KG1 (cell line): ENCODE results near the gene CDKAL1.
"Not testable (repeated sequence)": the region's sequence is repeated elsewhere in the genome, so short reads cannot be mapped to it uniquely, and the experiment has no call there.

Source experiments
- DNase-seq: peaks from one replicate; lab custom pipeline; 2025; lab: John Stamatoyannopoulos, UW

Gene CDKAL1

DNA sequence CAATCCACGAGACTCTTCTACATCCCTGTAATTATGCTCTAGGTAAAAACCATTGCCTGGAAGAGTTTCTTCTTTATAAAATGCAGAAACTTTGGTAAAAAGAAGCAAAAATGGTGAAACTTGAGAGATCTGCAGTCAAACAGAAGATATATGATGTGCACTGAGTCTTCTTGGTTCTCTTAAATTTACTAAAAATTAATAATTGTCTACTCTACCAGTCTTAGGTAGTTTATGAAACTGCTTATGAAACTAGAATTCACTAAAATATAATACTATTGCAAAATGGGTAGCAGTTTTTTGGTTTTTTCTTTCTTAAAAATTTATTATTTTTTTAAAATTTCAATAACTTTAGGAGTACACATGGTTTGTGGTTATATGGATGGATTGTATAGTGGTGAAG, 540.2 kb downstream of the CDKAL1 start:
- DNase-seq, result no peak

DNA sequence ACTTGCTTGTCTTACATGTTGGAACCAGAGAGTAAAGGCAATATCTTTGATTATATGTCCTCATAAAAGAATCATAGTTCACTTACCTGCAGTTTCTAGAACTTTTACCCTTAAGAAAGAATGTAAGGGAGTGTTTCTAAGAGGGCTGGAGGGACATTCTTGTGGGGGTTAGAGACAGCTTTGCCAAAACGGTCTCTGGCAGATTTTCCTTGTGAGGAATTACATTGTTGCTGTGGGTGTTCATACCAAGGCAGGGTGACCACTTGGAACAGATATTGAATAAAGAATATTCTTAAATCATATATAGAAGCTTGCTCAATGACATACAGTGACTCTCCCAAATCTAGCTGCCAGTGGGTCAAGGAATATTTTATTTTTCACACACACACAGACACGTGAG, 541.7 kb downstream of the CDKAL1 start:
- DNase-seq, result no peak

DNA sequence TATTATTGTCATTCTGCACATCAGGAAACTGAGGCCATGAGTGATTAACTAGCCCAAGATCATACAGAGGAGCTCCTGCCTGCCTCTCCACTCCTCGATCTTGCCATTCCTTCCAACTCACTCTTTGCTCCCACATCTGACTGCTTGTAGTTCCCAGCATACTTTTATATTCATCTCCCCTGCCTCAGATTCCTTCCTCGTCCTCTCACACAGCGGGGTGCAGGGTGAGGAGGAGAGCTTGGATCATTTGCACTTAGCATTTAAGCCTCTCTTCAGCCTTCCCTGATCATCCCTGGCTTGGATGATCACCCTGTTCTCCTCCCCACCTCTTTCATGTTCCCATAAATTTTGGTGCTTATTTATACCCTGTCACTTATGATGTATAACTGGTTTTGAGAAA, 544.2 kb downstream of the CDKAL1 start:
- DNase-seq, result no peak

DNA sequence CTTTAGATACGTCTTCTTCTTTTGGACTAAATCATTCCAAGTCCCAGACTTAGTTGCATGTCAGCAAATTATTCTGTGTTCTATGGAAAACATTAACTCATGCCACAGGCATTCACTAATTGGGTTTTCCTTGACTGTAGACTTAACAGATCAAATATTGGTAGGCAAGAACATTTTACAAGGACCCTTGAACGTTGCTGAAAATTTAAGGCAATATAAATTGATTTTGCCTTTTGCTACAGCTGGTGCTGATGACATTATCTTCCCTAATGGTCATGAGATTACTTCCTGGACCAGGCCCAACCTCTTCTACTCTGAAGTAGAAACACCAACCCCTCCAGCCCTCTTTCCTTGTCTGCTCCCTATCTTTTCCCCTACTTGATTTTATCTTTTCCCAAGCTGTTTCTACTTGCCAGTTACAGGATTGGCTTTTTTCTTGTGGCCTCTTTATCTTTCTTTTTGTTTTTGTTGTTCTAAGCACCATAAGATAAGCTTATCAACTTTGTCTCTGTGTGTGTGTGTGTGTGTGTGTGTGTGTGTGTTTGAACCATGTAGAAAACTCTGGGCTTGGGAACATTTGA, 545.3 kb downstream of the CDKAL1 start:
- DNase-seq, result no peak

DNA sequence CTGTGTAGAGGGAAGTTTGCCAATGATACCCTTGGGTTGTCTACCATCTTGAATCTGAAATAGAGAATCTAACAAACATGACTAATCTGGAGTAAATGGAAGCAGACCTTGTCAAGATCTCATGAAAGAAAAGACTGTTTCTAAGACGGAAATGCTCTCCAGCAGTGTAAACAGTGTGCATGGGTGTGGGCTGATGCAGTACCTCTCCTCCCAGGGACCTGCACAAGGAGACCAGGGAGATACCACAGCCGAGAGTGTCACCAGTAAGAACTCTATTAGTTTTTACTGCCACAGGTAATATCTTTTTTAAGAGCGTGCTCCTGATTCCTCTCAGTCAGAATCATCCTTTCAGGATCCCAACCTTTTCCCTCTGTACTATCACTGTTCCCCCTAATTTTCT, 546.0 kb downstream of the CDKAL1 start:
- no peak for DNase-seq

DNA sequence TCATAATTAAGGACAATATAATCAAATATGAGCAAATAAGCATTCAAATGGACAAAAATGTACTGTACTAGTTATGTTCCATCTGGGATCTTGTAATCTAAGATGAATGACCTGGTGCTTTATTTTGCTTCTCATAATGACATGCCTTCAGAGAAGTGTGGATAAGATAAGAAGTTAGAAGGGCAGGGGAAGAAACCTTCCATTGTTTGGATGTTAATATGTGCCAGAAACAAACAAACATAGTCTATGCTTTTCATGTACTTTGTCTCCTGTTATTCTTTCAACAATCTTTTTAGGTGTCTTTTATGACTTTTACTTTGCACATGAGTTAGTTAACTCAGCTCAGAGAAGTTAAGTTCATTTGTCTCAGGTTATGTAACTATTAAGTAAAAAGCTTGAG, 547.8 kb downstream of the CDKAL1 start:
- no peak for DNase-seq

DNA sequence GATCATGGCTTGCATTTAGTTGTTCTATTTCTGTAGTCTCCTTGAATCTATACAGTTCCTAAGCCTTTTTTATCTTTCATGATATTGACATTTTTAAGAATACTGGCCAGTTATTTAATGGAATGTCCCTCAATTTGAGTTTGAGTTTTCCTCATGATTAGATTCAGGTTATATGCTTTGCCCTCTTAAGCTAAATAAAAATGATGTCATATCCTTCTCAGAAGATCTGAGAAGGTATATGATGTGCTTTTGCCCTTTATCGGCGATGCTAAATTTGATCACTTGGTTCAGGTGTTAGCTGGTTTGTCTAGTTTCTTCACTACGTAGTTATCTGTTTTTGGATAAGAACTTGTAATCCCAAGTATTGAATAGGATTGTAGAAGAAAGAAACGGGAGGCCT, 549.5 kb downstream of the CDKAL1 start:
- no peak for DNase-seq

DNA sequence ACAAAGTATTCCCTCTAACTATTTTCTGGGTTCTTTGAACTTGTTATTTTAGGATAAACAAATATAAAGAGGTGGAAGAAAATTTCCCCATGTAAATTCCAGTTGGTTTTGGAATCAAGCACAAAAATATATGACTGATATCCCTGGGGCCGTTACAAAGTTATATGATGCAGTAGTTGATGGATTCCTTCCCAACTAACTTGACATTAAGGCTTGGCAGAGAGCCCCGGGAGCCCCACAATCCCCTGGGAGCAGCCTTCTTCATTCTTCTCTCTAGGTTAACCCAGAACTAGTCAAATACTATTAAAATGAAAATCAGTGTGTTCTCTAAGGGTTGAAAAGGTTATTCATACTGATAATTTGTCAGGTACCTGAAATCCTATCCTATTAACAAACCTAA, 550.4 kb downstream of the CDKAL1 start:
- DNase-seq, result no peak

DNA sequence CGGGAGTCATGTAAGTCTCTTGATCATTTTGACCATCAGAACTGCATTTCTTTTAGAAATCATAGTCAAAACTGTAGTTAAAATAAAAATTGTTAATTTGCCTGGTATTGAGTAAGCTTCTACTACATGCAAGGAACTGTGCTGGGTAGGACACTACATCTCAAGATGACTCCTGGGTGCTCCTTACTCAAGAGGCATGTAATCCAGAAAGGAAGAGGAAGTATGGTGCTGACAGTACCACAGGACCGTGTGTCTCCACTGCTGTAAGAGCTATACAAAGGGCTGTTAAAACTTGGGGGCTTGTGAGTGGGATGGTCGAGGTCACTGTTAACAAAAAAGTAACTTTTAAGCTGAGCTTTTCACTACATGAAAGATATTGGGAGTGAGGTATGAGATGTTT, 551.0 kb downstream of the CDKAL1 start:
- no peak for DNase-seq

DNA sequence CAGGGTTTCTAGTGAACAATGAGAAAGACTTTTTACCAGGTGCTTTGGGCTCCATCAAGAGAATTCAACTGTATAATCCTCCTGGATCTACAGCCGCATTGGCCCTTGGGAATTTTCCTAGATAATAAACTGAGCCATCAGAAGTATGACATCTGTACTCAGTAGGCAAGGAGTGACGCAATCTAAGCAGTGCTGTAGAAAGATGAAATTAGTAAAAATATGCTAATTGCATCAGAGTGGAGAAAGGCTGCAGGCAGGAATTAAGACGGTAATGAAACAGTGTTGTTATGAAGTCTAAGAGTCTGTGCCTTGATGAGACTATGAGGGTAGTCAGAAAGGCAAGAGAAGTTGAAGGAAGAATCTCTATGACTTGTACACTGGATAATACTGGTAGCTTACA, 551.4 kb downstream of the CDKAL1 start:
- no peak for DNase-seq

DNA sequence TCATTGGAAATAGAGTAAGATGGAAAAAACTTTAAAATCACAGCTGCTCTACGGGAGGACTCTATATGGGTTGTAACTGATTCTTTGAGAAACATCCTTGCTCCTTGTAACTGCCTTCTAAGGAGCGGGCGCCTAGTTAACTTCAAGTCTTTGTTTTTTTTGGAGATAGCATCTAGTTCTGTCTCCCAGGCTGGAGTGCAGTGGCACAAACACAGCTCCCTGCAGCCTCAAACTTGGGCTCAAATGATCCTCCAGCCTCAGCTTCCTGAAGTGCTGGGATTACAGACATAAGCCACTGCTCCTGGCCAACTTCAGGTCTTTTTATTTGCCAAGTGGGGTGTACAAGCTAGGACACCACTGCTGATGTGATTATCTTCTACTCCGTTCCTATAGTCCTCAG, 552.9 kb downstream of the CDKAL1 start:
- no peak for DNase-seq

DNA sequence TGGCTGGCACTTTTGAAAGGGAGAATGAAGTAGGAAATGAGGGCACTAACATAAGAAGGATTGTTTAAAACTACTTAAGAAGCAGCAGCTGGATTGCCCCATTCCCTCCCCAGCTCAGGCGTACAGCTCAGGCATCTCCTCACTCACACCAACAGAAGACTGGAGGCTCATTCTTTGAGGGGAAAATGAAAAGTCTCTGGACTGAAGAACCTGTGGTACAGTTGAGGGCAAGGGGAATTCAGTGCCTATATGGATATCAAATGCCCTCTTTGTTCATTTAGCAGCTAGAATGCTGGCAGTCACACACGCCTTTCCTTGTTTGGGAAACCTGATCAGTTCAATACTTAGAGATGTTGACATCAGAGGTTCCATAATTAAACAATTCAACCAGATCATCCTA, 557.2 kb downstream of the CDKAL1 start:
- DNase-seq, result no peak

DNA sequence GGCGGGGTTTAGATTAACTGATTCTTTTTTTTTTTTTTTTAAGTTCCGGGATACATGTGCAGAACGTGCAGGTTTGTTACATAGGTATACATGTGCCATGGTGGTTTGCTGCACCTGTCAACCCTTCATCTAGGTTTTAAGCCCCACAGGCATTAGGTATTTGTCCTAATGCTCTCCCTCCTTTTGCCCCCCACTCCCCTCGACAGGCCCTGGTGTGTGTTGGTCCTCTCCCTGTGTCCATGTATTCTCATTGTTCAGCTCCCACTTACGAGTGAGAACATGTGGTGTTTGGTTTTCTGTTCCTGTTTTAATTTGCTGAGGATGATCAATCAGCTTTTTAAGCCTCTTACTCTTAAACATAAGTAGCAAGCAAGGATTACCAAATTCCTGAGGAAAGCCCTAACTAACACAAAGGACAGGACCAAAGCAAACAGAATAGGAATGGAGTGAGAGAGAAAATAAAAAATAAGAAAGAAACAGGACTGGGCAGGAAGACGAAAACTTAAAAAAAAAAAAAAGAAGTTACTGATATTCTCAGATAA, 558.0 kb downstream of the CDKAL1 start:
- not testable (repeated sequence) for DNase-seq

DNA sequence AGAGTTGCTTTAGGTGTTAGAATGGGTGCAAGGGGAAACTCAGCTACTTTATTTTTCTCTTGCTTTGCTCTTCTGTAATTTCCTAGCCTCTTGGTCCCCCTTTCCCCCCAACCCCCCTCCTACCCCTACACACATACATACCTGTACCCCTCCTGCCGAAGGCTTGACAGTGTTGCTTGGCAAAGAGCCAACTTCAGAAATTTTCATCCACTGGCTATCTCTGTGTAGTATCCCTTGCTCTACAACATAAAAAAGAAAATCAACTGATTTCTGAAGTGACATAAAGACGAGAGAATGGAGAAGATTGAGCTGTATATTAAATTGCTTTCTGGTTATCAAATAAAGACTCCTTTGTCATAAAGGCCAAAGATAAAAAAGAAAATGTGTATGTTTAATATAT, 561.2 kb downstream of the CDKAL1 start:
- DNase-seq, result no peak

DNA sequence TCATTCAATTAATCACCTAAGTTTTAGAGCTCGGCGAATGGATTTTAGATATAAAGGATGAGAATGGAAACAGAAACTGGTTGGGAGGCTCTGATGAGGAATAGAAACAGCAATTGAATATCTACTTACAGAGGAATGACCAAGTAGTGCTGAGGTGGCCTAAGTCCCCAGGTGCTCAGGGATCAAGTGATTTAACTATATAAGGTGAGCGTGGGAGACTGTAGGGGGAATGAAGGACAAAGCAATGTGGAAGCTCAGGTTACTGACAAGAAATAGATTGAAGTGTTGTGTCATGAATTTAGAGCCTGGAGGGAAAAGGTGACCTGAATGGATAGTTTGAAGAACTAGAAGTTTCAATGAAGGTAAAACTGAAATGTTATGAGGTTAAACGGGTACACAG, 563.9 kb downstream of the CDKAL1 start:
- DNase-seq, result no peak

DNA sequence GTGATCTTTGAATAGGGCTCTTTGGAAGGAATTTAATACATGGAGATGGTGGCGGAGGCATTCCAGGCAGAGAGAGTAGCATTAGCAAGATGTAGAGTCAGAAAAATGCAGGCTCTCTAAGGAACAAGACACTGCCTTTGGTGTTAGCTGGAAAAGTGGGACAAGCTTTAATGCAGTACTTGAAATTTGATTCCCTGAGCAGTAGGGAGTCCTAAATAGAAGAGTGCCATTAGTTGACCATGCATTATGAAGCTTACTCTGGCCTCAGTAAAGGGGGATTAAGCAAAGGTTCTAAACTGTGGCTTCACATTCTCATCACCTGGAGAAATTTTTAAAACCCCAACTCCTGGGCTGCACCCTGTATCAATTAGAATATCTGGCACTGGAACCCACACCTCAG, 564.5 kb downstream of the CDKAL1 start:
- no peak for DNase-seq

DNA sequence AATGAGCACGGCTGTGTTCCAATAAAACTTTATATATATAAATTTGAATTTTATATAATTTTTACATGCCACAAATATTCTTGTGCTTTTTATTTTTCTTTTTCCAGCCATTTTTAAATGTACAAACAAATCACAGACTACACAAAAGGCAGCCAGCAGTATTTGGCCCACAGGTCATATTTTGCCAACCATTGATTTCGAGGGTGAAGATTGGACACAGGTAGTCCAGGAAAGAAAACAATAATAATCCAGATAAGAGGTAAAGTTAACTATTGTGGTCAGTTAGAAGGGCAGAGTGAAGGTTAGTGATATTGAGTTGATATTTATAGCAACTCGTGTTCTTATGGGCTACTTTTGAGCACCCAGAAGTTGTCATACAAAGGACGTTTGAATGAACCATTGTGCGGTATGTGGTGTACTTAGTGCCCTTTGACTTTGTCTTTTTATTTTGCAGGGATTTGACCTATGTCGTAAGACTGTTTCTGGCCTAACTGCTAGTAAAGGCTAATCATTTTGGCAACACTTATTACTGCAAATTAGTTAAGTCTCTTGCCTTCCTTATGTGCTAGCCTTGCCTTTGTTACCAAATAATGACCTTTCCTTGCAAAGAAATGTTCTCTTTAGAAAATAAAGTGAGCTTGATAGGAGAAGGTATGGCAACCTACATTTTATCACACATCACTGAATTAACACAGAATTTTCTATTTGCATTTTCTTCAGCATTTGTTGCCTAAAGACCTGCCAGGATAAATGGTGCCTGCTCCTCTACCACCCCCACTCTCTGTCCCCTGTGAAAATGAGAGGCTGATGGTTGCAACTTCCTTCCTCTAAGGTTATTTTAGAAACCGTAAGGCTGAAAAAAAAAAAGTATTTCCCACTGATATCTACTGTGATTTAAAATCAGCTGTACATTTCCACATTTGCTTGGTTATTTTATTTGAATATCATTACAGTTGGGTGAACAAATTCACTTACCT, 565.4 kb downstream of the CDKAL1 start:
- no peak for DNase-seq

DNA sequence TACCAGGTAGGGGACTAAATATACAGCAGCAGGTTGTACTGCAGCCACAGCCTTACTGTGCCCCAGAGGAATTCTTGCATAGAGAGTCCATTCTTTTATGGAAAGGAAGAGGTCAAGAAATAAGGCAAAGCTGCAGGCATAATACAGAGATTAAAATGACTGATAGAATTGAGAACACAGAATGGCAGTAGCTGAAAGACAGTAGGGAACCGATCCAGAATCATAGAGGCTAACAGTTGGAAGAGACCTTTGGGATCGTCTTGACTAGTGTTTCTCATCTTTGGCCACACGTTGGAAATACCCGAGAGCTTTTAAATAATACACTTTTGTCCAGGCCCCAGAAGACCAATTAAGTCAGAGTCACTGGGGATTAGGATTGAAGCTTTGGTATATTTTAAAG, 566.7 kb downstream of the CDKAL1 start:
- DNase-seq, result no peak

DNA sequence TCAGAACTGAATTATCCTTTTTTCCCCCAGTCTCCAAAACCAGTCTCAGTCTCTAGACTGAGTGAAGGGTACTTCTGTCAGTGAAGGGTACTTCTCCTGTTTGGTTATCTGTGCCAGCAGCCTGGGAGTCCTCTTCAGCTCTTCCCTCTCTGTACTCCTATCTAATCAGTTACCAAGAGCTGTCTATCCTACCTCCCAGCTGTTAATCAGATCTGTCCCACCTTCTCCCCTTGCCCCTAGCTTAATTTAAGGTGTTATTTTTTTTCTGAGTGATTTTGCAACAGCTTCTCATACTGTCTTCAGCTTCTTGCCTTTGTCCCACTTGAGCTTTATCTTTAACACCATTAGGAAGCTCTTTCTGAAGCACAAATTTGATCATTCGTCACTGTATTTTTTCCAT, 567.4 kb downstream of the CDKAL1 start:
- no peak for DNase-seq

DNA sequence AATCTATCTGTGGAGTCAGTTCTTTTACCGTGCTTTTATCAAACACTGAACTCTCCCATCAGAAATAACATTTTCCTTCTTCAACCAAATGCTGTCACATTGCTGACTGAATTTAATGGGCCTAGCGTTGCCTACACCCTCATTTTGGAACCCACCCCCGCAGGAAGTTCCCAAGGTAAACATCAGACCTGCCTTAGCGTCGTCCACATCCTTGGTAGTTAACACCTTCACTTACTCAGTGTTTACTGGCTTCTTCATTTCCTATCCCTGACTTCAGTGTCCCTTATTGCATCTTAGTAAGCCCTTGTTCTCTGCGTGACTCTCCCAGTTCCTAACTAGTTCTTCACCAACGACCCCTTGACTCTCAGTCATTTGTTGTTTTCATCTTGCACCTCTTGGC, 567.9 kb downstream of the CDKAL1 start:
- DNase-seq, result no peak

DNA sequence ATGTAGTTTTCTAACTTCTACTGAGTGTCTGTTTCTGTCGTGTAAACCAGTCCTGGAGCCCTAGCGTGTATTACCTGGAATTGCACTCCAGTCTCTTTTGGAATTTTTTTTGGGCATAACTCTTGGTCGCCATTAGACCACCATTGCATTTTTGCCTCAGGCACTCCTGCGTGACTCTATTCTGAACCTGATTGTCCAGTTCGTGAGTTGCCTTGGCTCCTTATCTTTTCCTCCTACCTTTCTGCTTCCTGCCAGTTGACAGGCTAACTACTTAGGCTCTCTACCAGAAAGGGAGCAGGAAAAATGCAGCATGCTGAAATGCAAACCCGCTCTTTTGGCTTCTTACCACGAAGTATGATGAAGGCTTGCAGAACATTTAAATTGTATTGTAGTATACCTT, 568.4 kb downstream of the CDKAL1 start:
- no peak for DNase-seq

DNA sequence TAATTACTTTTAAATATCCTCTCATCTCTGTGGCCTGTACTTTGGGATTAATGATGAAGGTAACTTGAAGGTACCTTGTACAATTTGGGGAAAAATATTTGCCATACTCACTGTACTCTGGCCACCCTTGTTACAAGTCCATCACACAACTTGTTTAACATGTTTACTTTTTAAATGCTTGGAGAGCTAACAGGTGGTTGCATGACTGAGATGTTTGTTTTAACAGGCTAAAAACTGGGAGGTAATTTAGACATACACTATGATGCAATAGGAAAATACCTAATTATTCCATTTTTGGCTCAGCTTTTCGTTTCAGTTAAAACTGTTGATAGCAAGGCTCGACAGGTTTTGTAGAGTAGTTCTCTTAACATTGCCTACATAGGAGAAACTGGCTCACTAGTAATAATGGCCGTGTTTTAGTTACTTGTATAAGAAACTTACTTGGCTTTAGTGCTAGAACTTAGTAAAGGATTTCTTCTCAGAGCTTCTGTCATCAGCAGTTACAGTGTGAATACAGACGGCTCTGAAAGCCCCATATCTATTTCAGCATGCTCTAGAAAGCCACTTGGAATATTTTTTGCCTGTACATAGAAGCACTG, 569.5 kb downstream of the CDKAL1 start:
- no peak for DNase-seq

DNA sequence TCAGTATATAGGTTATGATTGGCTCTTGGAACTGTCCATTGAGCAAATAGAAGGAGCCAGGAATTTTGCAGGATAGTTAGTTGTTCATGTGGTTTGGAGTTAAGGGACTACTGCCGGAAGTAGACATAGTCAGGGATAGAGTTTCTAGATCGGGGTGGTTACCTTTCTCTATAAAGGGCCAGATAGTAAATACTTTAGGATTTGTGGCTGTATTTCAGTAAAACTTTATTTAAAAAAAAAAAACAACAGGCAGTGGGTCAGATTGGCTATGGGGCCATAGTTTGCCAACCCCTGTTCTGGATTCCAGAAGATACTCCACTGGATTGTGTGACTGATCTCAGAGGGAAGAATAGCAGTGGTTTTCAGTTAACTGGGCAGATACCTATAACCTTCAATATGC, 570.0 kb downstream of the CDKAL1 start:
- DNase-seq, result no peak
